PC-3 (cell line): ENCODE data around the gene ADK.

Experiments
- EZH2 ChIP-seq: fragments of 300-600 bp; sonication (generic); IDR thresholded peaks from one replicate; pipeline ENCODE4 v1.6.1; 2017; ENCODE audit warnings: antibody characterized with exemption, mild to moderate bottlenecking, low read length; ENCODE audit not compliant: unreplicated experiment
- EZH2phosphoT487 ChIP-seq: fragments of 300-600 bp; sonication (generic); IDR thresholded peaks from 2 replicates; pipeline ENCODE4 v1.6.1; 2018; ENCODE audit warnings: mild to moderate bottlenecking, antibody characterized with exemption, low read length, borderline replicate concordance
- TF ChIP-seq, protein P1 (sequence below): fragments of 300-600 bp; sonication (generic); conservative IDR thresholded peaks from 2 replicates; pipeline ENCODE4 v1.5.1; 2017; ENCODE audit warnings: antibody characterized with exemption, low read depth, mild to moderate bottlenecking, low read length

DNA sequence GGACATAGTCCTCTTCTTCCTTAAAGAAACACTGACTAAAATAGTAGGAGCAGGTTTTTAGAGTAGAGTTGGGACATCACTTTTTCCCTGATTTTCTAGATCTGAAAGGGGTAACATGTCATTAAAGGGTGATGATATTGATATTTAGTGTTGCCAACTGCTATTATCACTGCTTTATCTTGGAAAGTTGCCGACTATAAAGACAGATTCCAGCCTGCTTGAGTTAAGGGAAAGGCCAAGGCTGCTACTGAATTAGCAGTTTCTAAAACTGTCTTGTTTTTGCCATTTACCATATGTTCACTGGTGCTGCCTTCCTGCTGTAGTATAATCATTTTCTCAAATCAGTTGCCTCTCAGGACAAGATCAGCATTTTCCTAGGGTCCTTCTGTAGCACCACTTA, 30.1 kb upstream of the ADK start:
- TF ChIP-seq, protein P1, sequence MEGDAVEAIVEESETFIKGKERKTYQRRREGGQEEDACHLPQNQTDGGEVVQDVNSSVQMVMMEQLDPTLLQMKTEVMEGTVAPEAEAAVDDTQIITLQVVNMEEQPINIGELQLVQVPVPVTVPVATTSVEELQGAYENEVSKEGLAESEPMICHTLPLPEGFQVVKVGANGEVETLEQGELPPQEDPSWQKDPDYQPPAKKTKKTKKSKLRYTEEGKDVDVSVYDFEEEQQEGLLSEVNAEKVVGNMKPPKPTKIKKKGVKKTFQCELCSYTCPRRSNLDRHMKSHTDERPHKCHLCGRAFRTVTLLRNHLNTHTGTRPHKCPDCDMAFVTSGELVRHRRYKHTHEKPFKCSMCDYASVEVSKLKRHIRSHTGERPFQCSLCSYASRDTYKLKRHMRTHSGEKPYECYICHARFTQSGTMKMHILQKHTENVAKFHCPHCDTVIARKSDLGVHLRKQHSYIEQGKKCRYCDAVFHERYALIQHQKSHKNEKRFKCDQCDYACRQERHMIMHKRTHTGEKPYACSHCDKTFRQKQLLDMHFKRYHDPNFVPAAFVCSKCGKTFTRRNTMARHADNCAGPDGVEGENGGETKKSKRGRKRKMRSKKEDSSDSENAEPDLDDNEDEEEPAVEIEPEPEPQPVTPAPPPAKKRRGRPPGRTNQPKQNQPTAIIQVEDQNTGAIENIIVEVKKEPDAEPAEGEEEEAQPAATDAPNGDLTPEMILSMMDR: no peak
- no peak for TF ChIP-seq EZH2
- no peak for TF ChIP-seq EZH2phosphoT487
